Neural progenitor cell (in vitro differentiated cells): ENCODE results near the gene RNF157.

ENCODE experiments used
- EZH2 ChIP-seq: fragments of 200-600 bp; sonication (generic); IDR thresholded peaks from 2 replicates; pipeline ENCODE4 v1.6.1; 2017; ENCODE audit warnings: antibody characterized with exemption, mild to moderate bottlenecking, moderate library complexity
- EZH2phosphoT487 ChIP-seq: fragments of 200-600 bp; sonication (generic); IDR thresholded peaks from 2 replicates; pipeline ENCODE4 v1.6.1; 2017; ENCODE audit warnings: antibody characterized with exemption
- TF ChIP-seq, protein P1 (sequence below): fragments of 200-600 bp; sonication (generic); IDR thresholded peaks from 2 replicates; pipeline ENCODE4 v1.5.1; 2017; ENCODE audit warnings: antibody characterized with exemption, mild to moderate bottlenecking

DNA sequence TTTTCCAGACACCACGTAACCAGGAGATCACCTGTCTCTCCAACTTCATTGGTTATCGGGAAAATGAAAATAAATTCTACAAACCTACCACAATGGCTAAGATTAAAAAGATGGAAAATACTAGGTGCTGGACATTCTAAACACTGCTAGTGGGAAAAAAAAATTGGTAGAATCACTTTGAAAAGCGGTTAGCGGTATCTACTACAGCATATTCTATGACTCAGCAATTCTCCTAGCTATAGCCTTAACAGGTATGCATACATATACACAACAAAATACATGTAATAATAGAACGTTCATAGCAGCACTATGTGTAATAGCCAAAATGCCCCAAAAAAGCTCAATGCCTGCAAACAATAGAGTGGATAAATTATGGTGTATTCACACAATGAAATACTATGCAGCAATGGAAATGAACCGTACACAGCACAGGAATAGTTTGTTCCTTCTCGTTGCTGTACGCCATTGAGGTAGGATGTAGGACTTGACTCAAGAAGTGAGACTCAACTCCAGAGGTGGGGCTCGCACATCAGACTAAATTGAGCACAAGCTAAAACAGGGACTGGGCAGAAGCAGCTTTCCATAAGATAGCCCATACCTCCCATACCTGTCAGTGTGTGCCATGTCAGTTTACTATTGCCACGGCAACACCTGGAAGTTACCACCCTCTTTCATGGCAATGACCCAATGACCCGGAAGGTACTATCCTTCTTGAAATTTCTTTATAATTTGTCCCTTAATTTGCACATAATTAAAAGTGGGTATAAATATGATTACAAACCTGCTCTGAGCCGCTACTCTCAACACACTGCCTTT is 44.8 kb downstream of the RNF157 start:
- TF ChIP-seq EZH2phosphoT487 (no peak), EZH2 (no peak)
- TF ChIP-seq, protein P1, sequence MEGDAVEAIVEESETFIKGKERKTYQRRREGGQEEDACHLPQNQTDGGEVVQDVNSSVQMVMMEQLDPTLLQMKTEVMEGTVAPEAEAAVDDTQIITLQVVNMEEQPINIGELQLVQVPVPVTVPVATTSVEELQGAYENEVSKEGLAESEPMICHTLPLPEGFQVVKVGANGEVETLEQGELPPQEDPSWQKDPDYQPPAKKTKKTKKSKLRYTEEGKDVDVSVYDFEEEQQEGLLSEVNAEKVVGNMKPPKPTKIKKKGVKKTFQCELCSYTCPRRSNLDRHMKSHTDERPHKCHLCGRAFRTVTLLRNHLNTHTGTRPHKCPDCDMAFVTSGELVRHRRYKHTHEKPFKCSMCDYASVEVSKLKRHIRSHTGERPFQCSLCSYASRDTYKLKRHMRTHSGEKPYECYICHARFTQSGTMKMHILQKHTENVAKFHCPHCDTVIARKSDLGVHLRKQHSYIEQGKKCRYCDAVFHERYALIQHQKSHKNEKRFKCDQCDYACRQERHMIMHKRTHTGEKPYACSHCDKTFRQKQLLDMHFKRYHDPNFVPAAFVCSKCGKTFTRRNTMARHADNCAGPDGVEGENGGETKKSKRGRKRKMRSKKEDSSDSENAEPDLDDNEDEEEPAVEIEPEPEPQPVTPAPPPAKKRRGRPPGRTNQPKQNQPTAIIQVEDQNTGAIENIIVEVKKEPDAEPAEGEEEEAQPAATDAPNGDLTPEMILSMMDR = no peak
